Vagina (tissue), 2 donors: ENCODE measurements around the gene HSF5. TPM values are rescaled to one million over a fixed set of nuclear protein-coding genes. Genes with fewer than 3 reads are reported as not detected.

Experiments
- DNase-seq, 2 donors: peaks; one replicate each; pipeline ENCODE4 v3.0.0-alpha.2; 2017; ENCODE audit errors: extremely low spot score in 2 of 2
- H3K27ac ChIP-seq: fragments of 200-600 bp; sonication (generic); one replicate; pipeline ENCODE4 v1.5.1; 2019
- H3K27me3 ChIP-seq: fragments of 200-600 bp; sonication (generic); one replicate; pipeline ENCODE4 v1.5.1; 2019
- H3K36me3 ChIP-seq, 2 donors: fragments of 200-600 bp; sonication (generic); one replicate each; pipeline ENCODE4 v1.5.1; 2017 to 2019
- H3K4me1 ChIP-seq: fragments of 200-600 bp; sonication (generic); one replicate; pipeline ENCODE4 v1.5.1; 2019
- H3K4me3 ChIP-seq, 2 donors: fragments of 200-600 bp; sonication (generic); 1 replicate in 1 of 2; 2 replicates in 1 of 2; pipeline ENCODE4 v1.5.1; 2016 to 2019
- H3K9me3 ChIP-seq: fragments of 200-600 bp; sonication (generic); one replicate; pipeline ENCODE4 v1.5.1; 2019
- CTCF ChIP-seq, 3 experiments: fragments of 450-650 bp in 2 of 3; fragments of 200-600 bp in 1 of 3; sonication (generic) in 1 of 3; IDR thresholded peaks; one replicate each; pipeline ENCODE4 v1.5.1; 2017 to 2019; ENCODE audit warnings: antibody characterized with exemption in 3 of 3, mild to moderate bottlenecking in 2 of 3, moderate library complexity in 2 of 3
- POLR2A ChIP-seq, 2 donors: fragments of 450-650 bp; IDR thresholded peaks; one replicate each; pipeline ENCODE4 v1.6.1; 2017; ENCODE audit warnings: antibody characterized with exemption in 2 of 2, mild to moderate bottlenecking in 2 of 2, moderate library complexity in 2 of 2
- POLR2AphosphoS5 ChIP-seq, 2 donors: sonication (generic); formaldehyde crosslinking; IDR thresholded peaks; one replicate each; pipeline ENCODE4 v1.9.0; 2017; ENCODE audit warnings: antibody characterized with exemption in 2 of 2, mild to moderate bottlenecking in 2 of 2, low read depth in 1 of 2; ENCODE audit not compliant: insufficient read depth in 1 of 2
- intact Hi-C: fragments of 100-400 bp; cut with DNase I; formaldehyde crosslinking; loops from one replicate; pipeline ENCODE4 v1.15.1; 2023
- total RNA-seq: library from RNA; depleted of rRNA; stranded (reverse); fragments of >200 nt; gene quantifications from one replicate; pipeline ENCODE4 v1.2.3, GENCODE V29; 2016

Gene HSF5
- total RNA-seq, 1 donor from 2014 or later: 0.25 TPM

DNA sequence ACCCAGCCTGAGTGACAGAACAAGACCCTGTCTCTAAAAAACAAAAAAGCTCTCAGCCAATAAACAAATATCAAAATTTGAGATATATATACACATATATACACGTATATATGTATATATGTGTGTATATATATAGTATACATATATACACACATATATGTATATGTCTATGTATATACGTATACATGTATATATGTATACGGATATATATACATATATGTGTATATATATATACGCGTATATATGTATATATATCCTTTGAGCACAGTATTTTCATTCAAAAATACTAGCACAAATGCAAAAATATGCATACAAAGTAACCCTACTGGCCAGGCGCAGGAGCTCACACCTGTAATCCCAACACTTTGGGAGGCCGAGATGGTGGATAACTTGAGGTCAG, 13.2 kb upstream of the HSF5 start:
- peaks cover 0 to 87% of the 10 kb centered on the region in 2 donors for H3K36me3 ChIP-seq
- H3K4me1 ChIP-seq: no peaks in the 10 kb centered on the region
- TF ChIP-seq CTCF (IDR thresholded peaks at IDR 0.05): no peak
- no peak for TF ChIP-seq POLR2A (IDR thresholded peaks at IDR 0.05)
- no peak for TF ChIP-seq POLR2AphosphoS5 (IDR thresholded peaks at IDR 0.05; ENCODE audit: insufficient read depth in 1 of 2, low read depth in 1 of 2)
- H3K27me3 ChIP-seq: no peaks in the 10 kb centered on the region
- no peak for DNase-seq
- H3K4me3 ChIP-seq: no peak overlapping the region
- no peak overlapping the region for H3K27ac ChIP-seq
- intact Hi-C loops: no loop called here
- H3K9me3 ChIP-seq: no peaks in the 10 kb centered on the region

DNA sequence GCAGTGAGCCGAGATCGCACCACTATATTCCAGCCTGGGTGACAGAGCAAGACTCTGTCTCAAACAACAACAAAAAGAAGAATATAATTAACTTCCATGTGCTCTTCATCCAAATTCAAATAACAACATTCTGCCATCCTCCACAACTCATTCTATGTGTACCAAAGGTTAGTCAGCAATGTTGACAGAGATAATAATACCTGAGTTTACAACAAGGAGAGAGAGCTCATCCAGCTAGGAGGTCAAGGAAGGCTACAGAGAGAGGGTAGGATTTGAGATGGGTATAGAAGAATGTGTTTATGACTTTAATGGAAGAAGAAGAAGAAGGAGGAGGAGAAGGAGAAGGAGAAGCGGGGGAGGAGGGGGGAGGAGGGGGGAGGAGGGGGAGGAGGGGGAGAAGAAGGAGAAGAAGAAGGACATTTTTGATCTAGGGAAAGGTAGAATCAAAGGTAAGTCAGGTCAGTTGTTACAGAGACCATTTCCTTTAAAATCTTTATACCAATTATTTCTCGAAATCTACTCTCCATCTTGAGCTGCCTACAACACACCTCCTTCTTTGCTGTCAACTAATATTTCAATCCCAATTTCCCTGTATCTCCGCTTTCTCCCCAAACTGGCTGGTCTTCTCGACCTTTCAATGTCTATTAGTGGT, 10.1 kb upstream of the HSF5 start:
- Histone ChIP-seq H3K4me1 (no peaks in the 10 kb centered on the region), H3K4me3 (no peak overlapping the region), H3K27me3 (no peaks in the 10 kb centered on the region), H3K9me3 (no peaks in the 10 kb centered on the region), H3K27ac (no peak overlapping the region), H3K36me3 (peaks cover 0 to 88% of the 10 kb centered on the region in 2 donors)
- intact Hi-C loops: no loop called here
- TF ChIP-seq POLR2AphosphoS5 (IDR thresholded peaks at IDR 0.05; ENCODE audit: insufficient read depth in 1 of 2, low read depth in 1 of 2) (no peak), POLR2A (IDR thresholded peaks at IDR 0.05) (no peak), CTCF (IDR thresholded peaks at IDR 0.05) (no peak)
- no peak for DNase-seq

DNA sequence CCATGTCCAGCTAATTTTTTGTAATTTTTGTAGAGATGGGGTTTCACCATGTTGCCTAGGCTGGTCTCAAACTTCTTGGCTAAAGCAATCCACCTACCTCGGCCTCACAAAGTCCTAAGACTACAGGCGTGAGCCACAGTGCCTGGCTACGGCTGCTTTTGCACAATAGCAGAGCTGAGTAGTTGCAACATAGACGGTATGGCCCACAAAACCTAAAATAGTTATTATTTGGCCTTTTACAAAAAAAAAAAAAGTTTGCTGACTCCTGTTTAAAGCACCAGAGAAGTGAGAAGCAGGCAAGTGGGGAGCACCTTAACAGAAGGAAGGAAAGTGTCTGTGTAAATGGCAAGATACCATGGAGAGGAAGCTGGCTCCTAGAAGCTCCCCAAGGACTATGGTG, 5.3 kb upstream of the HSF5 start:
- intact Hi-C loops: no loop called here
- no peak for DNase-seq
- peaks cover 0 to 89% of the 10 kb centered on the region in 2 donors for H3K36me3 ChIP-seq
- no peaks in the 10 kb centered on the region for H3K27me3 ChIP-seq
- H3K4me3 ChIP-seq: no peak overlapping the region
- no peak overlapping the region for H3K27ac ChIP-seq
- H3K9me3 ChIP-seq: no peaks in the 10 kb centered on the region
- H3K4me1 ChIP-seq: no peaks in the 10 kb centered on the region
- TF ChIP-seq POLR2A (IDR thresholded peaks at IDR 0.05) (no peak), CTCF (IDR thresholded peaks at IDR 0.05) (no peak), POLR2AphosphoS5 (IDR thresholded peaks at IDR 0.05; ENCODE audit: insufficient read depth in 1 of 2, low read depth in 1 of 2) (no peak)

GRCh38 chr17:58492238-58493121, 4.3 kb upstream of the HSF5 start:
- no peak for DNase-seq
- intact Hi-C loops: no loop called here
- H3K9me3 ChIP-seq: no peaks in the 10 kb centered on the region

More at GRCh38 chr17:58492238-58493121, 4.3 kb upstream of the HSF5 start:
- Histone ChIP-seq H3K27me3 (no peaks in the 10 kb centered on the region), H3K4me1 (no peaks in the 10 kb centered on the region), H3K36me3 (peaks cover 0 to 83% of the 10 kb centered on the region in 2 donors), H3K27ac (no peak overlapping the region), H3K4me3 (no peak overlapping the region)
- TF ChIP-seq CTCF (IDR thresholded peaks at IDR 0.05) (no peak), POLR2A (IDR thresholded peaks at IDR 0.05) (no peak), POLR2AphosphoS5 (IDR thresholded peaks at IDR 0.05; ENCODE audit: insufficient read depth in 1 of 2, low read depth in 1 of 2) (no peak)
